ENCODE results near the gene SAMD4B.
"Not testable (repeated sequence)": the region's sequence is repeated elsewhere in the genome, so short reads cannot be mapped to it uniquely, and the experiment has no call there.

SAMD4B gene

GRCh38 chr19:39310558-39311311, 31.5 kb upstream of the SAMD4B start:
- peak; percentile 54 for DNase-seq (ENCODE audit: low read depth)

GRCh38 chr19:39314016-39314728, 28.0 kb upstream of the SAMD4B start:
- DNase-seq (ENCODE audit: low read depth), result no peak

GRCh38 chr19:39315933-39316332, 26.3 kb upstream of the SAMD4B start:
- no peak for DNase-seq (ENCODE audit: low read depth)

- no peak for DNase-seq (ENCODE audit: low read depth)
These were observed 25.4 kb upstream of the SAMD4B start for GRCh38 chr19:39316627-39317321.

GRCh38 chr19:39317476-39317875, 24.7 kb upstream of the SAMD4B start:
- no peak for DNase-seq (ENCODE audit: low read depth)

- DNase-seq (ENCODE audit: low read depth), result no peak
These were observed 24.1 kb upstream of the SAMD4B start for GRCh38 chr19:39318071-39318470.

GRCh38 chr19:39318690-39319089, 23.5 kb upstream of the SAMD4B start:
- no peak for DNase-seq (ENCODE audit: low read depth)

- DNase-seq (ENCODE audit: low read depth), result no peak
These were observed 22.9 kb upstream of the SAMD4B start for GRCh38 chr19:39319098-39319891.

GRCh38 chr19:39319892-39320248, 22.4 kb upstream of the SAMD4B start:
- DNase-seq (ENCODE audit: low read depth), result no peak

- no peak for DNase-seq (ENCODE audit: low read depth)
These were observed 20.9 kb upstream of the SAMD4B start for GRCh38 chr19:39321117-39321831.

- no peak for DNase-seq (ENCODE audit: low read depth)
These were observed 20.4 kb upstream of the SAMD4B start for GRCh38 chr19:39321832-39322176.

GRCh38 chr19:39324242-39324842, 17.9 kb upstream of the SAMD4B start:
- no peak for DNase-seq (ENCODE audit: low read depth)

GRCh38 chr19:39325778-39326665, 16.2 kb upstream of the SAMD4B start:
- DNase-seq (ENCODE audit: low read depth), result peak; percentile 28

GRCh38 chr19:39327363-39328045, 14.7 kb upstream of the SAMD4B start:
- no peak for DNase-seq (ENCODE audit: low read depth)

- DNase-seq (ENCODE audit: low read depth), result peak; percentile 44
These were observed 14.0 kb upstream of the SAMD4B start for GRCh38 chr19:39328046-39328705.

- no peak for DNase-seq (ENCODE audit: low read depth)
These were observed 12.3 kb upstream of the SAMD4B start for GRCh38 chr19:39329948-39330347.

- no peak for DNase-seq (ENCODE audit: low read depth)
These were observed 9.9 kb upstream of the SAMD4B start for GRCh38 chr19:39332293-39332692.

- not testable (repeated sequence) for DNase-seq (ENCODE audit: low read depth)
These were observed 9.5 kb upstream of the SAMD4B start for GRCh38 chr19:39332738-39333137.

GRCh38 chr19:39333507-39333906, 8.7 kb upstream of the SAMD4B start:
- DNase-seq (ENCODE audit: low read depth), result no peak
